ENCODE data around the gene DMXL1. TPM values are rescaled to one million over a fixed set of nuclear protein-coding genes. Genes with fewer than 3 reads are reported as not detected.
A peak's percentile ranks its signal among the peaks of the same experiment; 100 is the strongest.
"Not testable (repeated sequence)": the region's sequence is repeated elsewhere in the genome, so short reads cannot be mapped to it uniquely, and the experiment has no call there.

Gene DMXL1
- total RNA-seq, 1 donor from 2014 or later = 56.5 TPM

DNA sequence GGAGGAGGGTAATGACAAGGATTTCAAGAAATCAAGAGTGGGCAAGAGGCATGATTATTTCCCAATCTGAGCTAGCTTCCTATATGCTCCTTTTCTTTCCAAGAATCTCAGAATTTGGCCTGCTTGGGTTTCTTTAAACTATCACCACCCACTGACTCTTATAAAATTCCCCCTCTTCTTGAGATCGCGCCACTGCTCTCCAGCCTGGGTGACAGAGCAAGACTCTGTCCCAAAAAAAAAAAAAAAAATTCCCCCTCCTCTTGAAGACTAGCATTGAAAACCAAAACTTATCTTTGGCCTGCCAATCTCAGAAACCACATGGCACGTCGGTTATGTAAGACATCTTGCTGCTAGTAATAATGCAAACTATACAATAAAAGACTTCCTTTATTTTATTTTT lies 3.4 kb upstream of the DMXL1 start:
- DNase-seq (ENCODE audit: extremely low spot score in 2 of 2) = no peak
- H3K27me3 ChIP-seq = no peaks in the 10 kb centered on the region
- intact Hi-C loops (cut with DNase I) = no loop called here
- H3K36me3 ChIP-seq = no peaks in the 10 kb centered on the region
- H3K4me1 ChIP-seq = peaks cover 21% of the 10 kb centered on the region
- no peak overlapping the region for H3K4me3 ChIP-seq
- no peaks in the 10 kb centered on the region for H3K9me3 ChIP-seq
- TF ChIP-seq POLR2AphosphoS5 (IDR thresholded peaks at IDR 0.05; ENCODE audit: insufficient read depth in 1 of 2, low read depth in 1 of 2) (no peak), POLR2A (IDR thresholded peaks at IDR 0.05) (no peak)
- TF ChIP-seq, protein P1, sequence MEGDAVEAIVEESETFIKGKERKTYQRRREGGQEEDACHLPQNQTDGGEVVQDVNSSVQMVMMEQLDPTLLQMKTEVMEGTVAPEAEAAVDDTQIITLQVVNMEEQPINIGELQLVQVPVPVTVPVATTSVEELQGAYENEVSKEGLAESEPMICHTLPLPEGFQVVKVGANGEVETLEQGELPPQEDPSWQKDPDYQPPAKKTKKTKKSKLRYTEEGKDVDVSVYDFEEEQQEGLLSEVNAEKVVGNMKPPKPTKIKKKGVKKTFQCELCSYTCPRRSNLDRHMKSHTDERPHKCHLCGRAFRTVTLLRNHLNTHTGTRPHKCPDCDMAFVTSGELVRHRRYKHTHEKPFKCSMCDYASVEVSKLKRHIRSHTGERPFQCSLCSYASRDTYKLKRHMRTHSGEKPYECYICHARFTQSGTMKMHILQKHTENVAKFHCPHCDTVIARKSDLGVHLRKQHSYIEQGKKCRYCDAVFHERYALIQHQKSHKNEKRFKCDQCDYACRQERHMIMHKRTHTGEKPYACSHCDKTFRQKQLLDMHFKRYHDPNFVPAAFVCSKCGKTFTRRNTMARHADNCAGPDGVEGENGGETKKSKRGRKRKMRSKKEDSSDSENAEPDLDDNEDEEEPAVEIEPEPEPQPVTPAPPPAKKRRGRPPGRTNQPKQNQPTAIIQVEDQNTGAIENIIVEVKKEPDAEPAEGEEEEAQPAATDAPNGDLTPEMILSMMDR (IDR thresholded peaks at IDR 0.05) = no peak
- H3K27ac ChIP-seq = no peak overlapping the region

DNA sequence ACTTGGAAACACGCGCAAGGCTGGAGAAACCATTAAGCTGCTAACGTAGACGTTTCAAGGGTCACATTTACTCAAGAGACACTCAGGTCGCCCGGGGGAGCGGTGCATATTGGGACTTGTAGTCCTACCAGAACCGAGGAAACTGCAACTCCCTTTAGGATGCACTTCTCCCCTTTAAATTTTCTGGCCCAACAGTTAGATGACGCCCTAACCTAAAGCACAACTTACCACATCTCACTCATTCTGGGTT lies 384 bp upstream of the DMXL1 start:
- DNase-seq (ENCODE audit: extremely low spot score in 2 of 2) = no peak
- no peaks in the 10 kb centered on the region for H3K36me3 ChIP-seq
- intact Hi-C loops (cut with DNase I) = no loop called here

DNA sequence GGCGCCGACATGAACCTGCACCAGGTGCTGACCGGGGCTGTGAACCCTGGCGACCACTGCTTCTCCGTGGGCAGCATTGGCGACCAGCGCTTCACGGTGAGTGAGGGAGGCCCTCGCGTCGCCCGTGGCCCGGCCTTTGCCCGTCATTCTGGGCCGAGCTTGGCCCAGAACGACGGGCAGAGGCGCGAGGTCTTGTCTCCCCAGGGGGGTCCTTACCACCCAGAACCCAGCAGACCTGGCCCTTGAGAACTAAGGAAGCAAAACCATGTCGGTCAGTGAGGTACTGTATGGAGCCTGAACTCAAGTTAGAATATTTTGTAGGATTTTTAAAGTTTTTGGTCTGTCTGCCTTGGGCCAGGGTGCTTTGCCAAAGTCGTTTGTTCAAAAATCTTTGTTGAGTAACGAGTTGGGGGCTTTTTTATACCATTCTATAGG lies 691 bp downstream of the DMXL1 start:
- Histone ChIP-seq H3K27me3 (no peaks in the 10 kb centered on the region), H3K27ac (peak overlapping the region; percentile 94), H3K4me1 (peaks cover 54% of the 10 kb centered on the region), H3K36me3 (no peaks in the 10 kb centered on the region), H3K4me3 (peak overlapping the region; percentile 96 to 97), H3K9me3 (no peaks in the 10 kb centered on the region)
- peak in 1 of 2 donors; percentile 90 for DNase-seq (ENCODE audit: extremely low spot score in 2 of 2)
- intact Hi-C loops (cut with DNase I) = no loop called here
- TF ChIP-seq, protein P1 (IDR thresholded peaks at IDR 0.05) = no peak
- no peak for TF ChIP-seq POLR2AphosphoS5 (IDR thresholded peaks at IDR 0.05; ENCODE audit: insufficient read depth in 1 of 2, low read depth in 1 of 2)
- TF ChIP-seq POLR2A (IDR thresholded peaks at IDR 0.05) = no peak

More for the DNA sequence above, 384 bp upstream of the DMXL1 start:
- TF ChIP-seq POLR2AphosphoS5 (IDR thresholded peaks at IDR 0.05; ENCODE audit: insufficient read depth in 1 of 2, low read depth in 1 of 2) (no peak), POLR2A (IDR thresholded peaks at IDR 0.05) (no peak)
- TF ChIP-seq, protein P1 (IDR thresholded peaks at IDR 0.05) = no peak
- no peaks in the 10 kb centered on the region for H3K27me3 ChIP-seq
- peaks cover 43% of the 10 kb centered on the region for H3K4me1 ChIP-seq
- peak overlapping the region; percentile 94 for H3K27ac ChIP-seq
- peak overlapping the region; percentile 96 to 97 for H3K4me3 ChIP-seq
- no peaks in the 10 kb centered on the region for H3K9me3 ChIP-seq

DNA sequence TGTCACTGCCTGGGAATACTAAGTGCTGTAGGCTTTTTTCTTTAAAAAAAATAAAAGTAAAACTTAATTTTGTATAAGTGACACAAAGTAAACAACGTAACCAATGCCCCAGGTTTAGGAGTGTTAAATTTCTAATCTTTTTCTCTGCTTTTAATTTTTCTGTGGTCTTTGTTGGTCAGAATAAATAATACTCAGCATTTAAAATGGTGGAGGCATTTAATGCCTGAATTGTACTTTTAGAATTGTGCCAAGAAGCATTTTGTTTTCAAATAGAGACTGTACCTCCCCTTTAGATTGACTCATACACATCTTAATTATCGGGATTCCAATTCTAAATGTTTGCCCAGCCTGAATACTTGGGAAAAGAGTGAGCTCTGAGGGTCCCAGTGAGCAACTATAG lies 1.6 kb downstream of the DMXL1 start:
- intact Hi-C loops (cut with DNase I) = no loop called here
- Histone ChIP-seq H3K4me1 (peaks cover 60% of the 10 kb centered on the region), H3K9me3 (no peaks in the 10 kb centered on the region), H3K36me3 (no peaks in the 10 kb centered on the region), H3K27ac (no peak overlapping the region), H3K27me3 (no peaks in the 10 kb centered on the region), H3K4me3 (peak overlapping the region in 1 of 2 donors; percentile 97)
- TF ChIP-seq POLR2A (IDR thresholded peaks at IDR 0.05) = no peak
- TF ChIP-seq POLR2AphosphoS5 (IDR thresholded peaks at IDR 0.05; ENCODE audit: insufficient read depth in 1 of 2, low read depth in 1 of 2) = no peak
- TF ChIP-seq, protein P1 (IDR thresholded peaks at IDR 0.05) = no peak
- DNase-seq (ENCODE audit: extremely low spot score in 2 of 2) = no peak

DNA sequence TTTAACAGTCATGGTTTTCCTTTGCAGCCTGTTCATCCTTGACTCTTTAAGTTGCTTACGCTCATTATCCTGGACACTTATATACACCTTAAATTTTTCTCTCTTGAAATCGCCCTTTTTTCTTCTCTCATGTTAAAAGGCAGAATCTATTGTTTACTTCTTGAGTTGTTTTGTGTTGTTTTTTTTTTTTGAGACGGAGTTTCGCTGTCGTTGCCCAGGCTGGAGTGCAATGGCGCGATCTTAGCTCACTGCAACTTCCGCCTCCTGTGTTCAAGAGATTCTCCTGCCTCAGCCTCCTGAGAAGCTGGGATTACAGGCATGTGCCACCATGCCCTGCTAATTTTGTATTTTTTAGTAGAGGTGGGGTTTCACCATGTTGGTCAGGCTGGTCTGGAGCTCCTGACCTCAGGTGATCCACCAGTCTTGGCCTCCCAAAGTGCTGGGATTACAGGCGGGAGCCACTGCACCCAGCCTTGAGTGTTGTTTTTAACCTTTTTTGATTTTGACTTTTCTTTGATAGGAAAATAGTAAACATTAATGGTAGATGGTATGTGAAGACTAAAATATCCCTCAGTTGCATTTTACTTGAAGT lies 3.0 kb downstream of the DMXL1 start:
- intact Hi-C loops (cut with DNase I) = not testable (repeated sequence)

More for the DNA sequence above, 3.0 kb downstream of the DMXL1 start:
- not testable (repeated sequence) for H3K36me3 ChIP-seq; H3K27me3 ChIP-seq; H3K4me3 ChIP-seq; DNase-seq (ENCODE audit: extremely low spot score in 2 of 2); H3K9me3 ChIP-seq; H3K27ac ChIP-seq
- peaks cover 70% of the 10 kb centered on the region for H3K4me1 ChIP-seq

Data from vagina (tissue), 2 donors.